Measurements from ENCODE around the gene GLIS1. TPM values are rescaled to one million over a fixed set of nuclear protein-coding genes. Genes with fewer than 3 reads are reported as not detected.

Gene GLIS1
- 0.03 to 0.06 TPM (median 0.04 TPM) in 3 of 5 replicates, not detected in the others for total RNA-seq (2022; extraction: Qiagen RNA extraction; ENCODE audit: low read depth)

DNA sequence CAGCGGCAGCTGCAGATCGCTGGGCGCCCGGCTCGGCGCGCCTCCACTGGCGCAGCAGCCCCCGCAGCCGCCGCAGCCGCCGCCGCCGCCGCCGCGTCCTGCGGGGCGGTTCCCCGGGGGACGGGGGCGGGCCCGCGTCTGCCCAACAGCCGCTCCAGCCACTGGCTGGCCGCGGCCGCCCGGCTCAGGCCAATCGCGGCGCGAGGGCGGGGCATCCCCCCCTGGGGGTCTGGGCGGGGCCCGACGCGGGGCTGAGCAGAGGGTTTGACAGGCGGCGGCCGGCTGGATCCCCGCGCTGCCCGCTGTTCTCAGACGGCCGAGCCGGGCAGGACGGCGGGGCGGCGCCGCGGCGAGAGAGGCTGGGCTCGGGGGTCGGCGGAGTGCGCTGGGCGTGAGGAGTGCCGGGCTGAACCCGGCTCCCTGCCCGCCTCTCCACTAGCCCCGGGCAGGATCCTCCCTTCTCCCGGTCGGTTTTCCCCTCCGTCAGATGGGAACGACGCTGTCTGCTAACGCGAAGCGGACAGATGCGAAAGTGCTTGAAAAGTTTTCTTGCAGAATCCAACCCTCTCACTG lies at the start of gene GLIS1:
Gene GLIS1, minus strand, starts transcription at position 56 of the 573 bp plus-strand sequence. CDS start 1,100 bp downstream, outside the sequence.

DNA sequence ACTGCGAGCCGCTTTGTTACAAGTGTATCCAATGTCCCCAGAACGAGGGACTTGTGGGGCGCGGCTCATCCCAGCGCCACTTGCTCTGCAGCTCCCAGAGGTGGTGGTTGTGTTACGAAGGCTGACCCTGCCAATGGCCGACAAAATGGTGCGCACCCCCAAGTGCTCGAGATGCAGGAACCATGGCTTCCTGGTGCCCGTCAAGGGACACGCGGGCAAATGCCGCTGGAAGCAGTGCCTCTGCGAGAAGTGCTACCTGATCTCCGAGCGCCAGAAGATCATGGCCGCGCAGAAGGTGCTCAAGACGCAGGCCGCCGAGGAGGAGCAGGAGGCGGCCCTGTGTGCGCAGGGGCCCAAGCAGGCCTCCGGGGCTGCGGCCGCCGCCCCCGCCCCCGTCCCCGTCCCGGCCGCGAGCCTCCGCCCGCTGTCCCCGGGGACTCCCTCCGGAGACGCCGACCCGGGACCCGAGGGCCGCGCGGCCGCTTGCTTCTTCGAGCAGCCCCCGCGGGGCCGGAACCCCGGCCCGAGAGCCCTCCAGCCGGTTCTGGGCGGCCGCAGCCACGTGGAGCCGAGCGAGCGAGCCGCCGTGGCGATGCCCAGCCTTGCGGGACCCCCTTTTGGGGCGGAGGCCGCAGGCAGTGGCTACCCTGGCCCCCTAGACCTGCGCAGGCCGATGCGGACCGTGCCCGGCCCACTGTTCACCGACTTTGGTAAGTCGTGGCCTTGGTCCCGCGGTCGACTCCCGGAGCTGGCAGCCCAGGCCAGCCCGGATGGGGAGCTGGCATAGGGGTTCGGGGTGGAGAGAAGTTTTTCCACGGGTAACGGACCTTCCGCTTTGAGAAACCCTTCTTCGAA lies 279.4 kb downstream of the GLIS1 start, which contains the start of gene DMRTB1:
Gene DMRTB1, plus strand, starts transcription at position 79 of the 855 bp plus-strand sequence. Its CDS starts 55 bp downstream, at position 134.

Other genes with a start within 250 kb of the GLIS1 start
- 23.6 to 31.7 TPM (median 27.7 TPM) in 5 replicates for gene NDC1, start 99.1 kb upstream of the GLIS1 start, total RNA-seq (2022; extraction: Qiagen RNA extraction; ENCODE audit: low read depth)
- gene YIPF1, start 150.6 kb upstream of the GLIS1 start, total RNA-seq (2022; extraction: Qiagen RNA extraction; ENCODE audit: low read depth), result 11.2 to 14.2 TPM (median 14.0 TPM) in 5 replicates
- gene DIO1, start 155.0 kb upstream of the GLIS1 start, total RNA-seq (2022; extraction: Qiagen RNA extraction; ENCODE audit: low read depth), result not detected in 5 replicates
- 26.7 to 36.6 TPM (median 28.3 TPM) in 5 replicates for gene IFT25, start 206.5 kb upstream of the GLIS1 start, total RNA-seq (2022; extraction: Qiagen RNA extraction; ENCODE audit: low read depth)
- 24.1 to 28.4 TPM (median 27.4 TPM) in 5 replicates for gene LRRC42, start 207.2 kb upstream of the GLIS1 start, total RNA-seq (2022; extraction: Qiagen RNA extraction; ENCODE audit: low read depth)

Measured in A549 treated with DMSO at 1 μM for 4 hours (cell line).